HPDE6-E6E7 (cell line): ENCODE data around the gene CLMN.

Experiments used
- DNase-seq: peaks from one replicate; pipeline ENCODE4 v3.0.0; 2011; ENCODE audit warnings: missing footprints; ENCODE audit errors: extremely low spot score

The CLMN gene

GRCh38 chr14:95165517-95165916, 154.2 kb downstream of the CLMN start:
- no peak for DNase-seq

- DNase-seq = no peak
These were observed 155.2 kb downstream of the CLMN start for GRCh38 chr14:95164506-95164905.

- DNase-seq = no peak
These were observed 156.0 kb downstream of the CLMN start for GRCh38 chr14:95163666-95164065.

GRCh38 chr14:95163132-95163531, 156.6 kb downstream of the CLMN start:
- DNase-seq = no peak

- no peak for DNase-seq
These were observed 157.1 kb downstream of the CLMN start for GRCh38 chr14:95162641-95163040.

- peak; percentile 97 for DNase-seq
These were observed 162.2 kb downstream of the CLMN start, which contains the start of gene DICER1 for GRCh38 chr14:95157327-95158189. TSS of gene DICER1 (minus strand) at chr14:95157529. CDS start at chr14:95133458, 24,071 bp downstream.

GRCh38 chr14:95157048-95157326, 162.7 kb downstream of the CLMN start:
- no peak for DNase-seq

- peak; percentile 26 for DNase-seq
These were observed 163.3 kb downstream of the CLMN start for GRCh38 chr14:95156161-95157047.

- no peak for DNase-seq
These were observed 164.7 kb downstream of the CLMN start for GRCh38 chr14:95155045-95155444.

- no peak for DNase-seq
These were observed 165.8 kb downstream of the CLMN start for GRCh38 chr14:95153866-95154265.

- DNase-seq = no peak
These were observed 168.1 kb downstream of the CLMN start for GRCh38 chr14:95151561-95151960.

GRCh38 chr14:95150910-95151309, 168.8 kb downstream of the CLMN start:
- no peak for DNase-seq

- no peak for DNase-seq
These were observed 170.3 kb downstream of the CLMN start for GRCh38 chr14:95149441-95149840.

- DNase-seq = no peak
These were observed 172.1 kb downstream of the CLMN start for GRCh38 chr14:95147597-95147996.

- DNase-seq = no peak
These were observed 173.5 kb downstream of the CLMN start for GRCh38 chr14:95146079-95146771.

- DNase-seq = no peak
These were observed 174.9 kb downstream of the CLMN start for GRCh38 chr14:95144849-95145248.

GRCh38 chr14:95143808-95144620, 175.7 kb downstream of the CLMN start:
- DNase-seq = no peak

- no peak for DNase-seq
These were observed 177.5 kb downstream of the CLMN start for GRCh38 chr14:95142208-95142607.

GRCh38 chr14:95141684-95142083, 178.0 kb downstream of the CLMN start:
- no peak for DNase-seq

GRCh38 chr14:95140060-95140858, 179.4 kb downstream of the CLMN start:
- peak; percentile 9 for DNase-seq

- DNase-seq = no peak
These were observed 180.8 kb downstream of the CLMN start for GRCh38 chr14:95138876-95139275.
